ENCODE data around the gene POLR3G.
A peak's percentile ranks its signal among the peaks of the same experiment; 100 is the strongest.

Gene POLR3G

DNA sequence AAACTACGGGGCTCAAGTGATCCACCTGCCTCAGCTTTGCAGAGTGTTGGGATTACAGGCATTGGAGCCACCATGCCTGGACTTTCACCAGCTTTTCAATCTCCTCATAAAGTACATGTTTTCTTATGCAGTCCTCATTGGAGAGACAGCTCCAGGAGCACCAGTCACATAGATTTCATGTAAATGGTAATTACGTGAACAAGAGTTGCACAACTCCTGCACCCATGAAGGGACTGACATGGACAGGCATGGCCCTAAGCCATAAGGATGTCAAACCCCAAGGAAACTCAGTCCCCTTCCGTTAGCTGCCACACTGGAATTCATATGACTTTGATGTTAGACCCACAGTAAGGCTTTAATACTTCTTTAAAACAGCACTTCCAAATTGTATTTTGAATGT is 76.3 kb downstream of the POLR3G start:
- DNase-seq (ENCODE audit: low read depth in 2 of 2), result no peak

DNA sequence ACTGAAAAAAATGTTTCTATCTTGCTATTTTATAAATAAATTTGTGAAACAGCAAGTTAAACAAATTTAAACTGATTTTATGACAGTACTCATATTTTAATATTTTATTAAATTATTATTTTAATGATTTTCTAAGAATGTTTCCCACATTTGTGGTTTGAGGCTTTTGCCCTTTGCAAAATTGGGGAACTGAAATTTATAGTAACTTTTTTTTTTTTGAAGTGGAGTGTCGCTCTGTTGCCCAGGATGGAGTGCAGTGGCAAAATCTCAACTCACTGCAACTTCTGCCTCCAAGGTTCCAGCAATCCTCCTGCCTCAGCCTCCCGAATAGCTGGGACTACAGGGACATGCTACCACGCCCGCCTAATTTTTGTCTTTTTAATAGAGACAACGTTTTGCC is 76.7 kb downstream of the POLR3G start:
- DNase-seq (ENCODE audit: low read depth in 2 of 2), result no peak

DNA sequence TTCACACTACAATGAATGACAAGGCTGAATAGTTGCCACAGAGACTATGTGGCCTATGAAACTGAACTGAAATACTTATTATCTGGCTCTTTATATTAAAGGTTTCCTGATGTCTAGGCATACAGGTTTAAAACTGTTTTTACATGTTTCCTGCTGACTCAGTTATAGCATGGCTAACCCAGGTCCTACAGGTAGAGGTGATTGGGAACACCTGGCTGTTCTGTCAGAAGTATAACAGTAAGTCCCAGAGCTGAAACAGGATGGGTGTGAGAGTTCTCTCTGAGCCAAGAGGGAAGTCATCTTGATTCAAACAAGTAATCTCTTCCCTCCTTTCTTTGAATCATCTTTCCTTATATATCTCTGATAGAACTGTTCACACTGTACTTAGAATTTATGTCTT is 79.0 kb downstream of the POLR3G start:
- DNase-seq (ENCODE audit: low read depth in 2 of 2), result no peak

DNA sequence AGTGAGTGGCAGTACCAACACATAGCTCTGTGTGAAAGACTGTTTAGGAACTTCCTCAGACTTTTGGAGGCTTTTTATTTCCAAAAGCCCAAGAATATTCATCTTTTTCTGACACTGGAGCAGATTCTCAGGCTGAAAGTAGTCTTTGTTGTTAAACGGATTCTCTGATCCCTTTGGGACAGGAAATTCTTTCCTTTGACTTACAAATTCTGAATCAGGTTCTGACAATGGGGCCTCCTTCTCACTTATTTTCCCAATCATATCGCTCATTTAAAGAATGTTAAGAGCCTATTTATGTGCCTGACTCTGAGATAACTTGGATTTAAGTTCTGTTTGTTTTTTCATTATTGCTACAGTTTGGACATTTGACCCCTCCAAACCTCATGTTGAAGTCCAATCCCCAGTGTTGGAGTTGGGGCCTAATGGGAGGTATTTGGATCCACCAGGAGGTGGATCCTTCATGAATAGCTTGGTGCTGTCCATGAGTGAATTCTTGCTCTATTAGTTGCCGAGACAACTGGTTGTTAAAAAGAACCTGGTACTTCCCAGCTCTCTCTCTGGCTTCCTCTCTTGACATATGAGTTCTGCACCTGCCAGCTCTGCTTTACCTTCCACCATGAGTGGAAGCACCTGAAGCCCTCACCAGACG is 79.8 kb downstream of the POLR3G start:
- no peak for DNase-seq (ENCODE audit: low read depth in 2 of 2)

DNA sequence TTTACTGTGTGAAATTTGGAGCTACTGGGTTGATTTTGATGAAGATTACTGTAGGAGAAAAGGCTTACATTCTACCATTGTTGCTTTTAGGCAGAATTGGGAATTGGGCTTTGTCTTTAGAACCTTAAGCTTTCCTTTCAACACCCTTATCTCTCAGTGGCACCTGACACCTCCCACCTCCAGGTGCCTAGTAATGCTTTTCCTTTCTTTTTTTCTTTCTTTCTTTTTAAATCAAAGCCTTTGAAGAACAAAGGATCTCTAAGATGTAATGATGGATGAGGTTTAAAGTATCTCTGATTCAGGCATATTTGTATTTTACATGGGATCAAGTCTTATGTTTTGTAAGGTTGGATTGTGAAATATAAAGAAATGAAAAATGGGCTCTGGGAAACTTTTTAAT is 81.0 kb downstream of the POLR3G start:
- DNase-seq (ENCODE audit: low read depth in 2 of 2), result no peak

DNA sequence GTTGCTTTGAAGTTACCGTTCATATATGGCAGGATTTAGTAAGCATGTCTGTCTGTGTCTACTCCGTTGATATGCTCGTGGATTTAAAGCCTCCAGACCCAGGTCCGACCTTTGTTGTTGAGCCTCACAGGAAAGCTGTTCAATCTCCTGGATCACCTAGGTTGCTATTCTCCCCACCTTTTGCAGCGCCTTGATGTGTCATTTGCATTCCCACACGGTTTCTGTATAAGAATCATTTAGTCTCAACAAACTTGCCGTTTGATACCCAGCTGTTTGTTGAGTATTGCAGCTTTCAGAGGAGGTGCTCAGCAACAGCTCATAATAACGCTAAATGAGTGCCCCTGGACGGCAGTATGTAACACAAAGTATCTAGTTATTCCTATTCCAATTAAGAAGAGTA is 82.7 kb downstream of the POLR3G start:
- DNase-seq (ENCODE audit: low read depth in 2 of 2), result no peak

DNA sequence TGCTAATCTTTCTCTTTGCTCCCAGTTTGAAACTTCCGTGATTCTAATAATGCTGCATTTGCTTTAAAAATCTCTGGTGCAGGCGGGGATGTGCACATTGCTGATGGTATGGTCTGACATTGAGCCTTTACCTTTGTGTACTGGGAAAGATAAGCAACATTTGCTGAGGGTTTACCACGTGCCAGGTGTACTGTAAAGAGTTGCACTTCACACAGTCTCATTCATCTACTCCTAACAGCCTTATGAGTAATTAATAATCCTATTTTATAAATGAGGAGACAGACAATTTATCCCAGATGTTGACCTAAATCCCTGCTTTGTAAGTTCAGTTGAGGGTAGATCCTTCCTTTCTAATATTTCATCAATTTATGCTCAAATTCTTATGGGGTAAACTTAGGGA is 83.2 kb downstream of the POLR3G start:
- DNase-seq (ENCODE audit: low read depth in 2 of 2), result no peak

DNA sequence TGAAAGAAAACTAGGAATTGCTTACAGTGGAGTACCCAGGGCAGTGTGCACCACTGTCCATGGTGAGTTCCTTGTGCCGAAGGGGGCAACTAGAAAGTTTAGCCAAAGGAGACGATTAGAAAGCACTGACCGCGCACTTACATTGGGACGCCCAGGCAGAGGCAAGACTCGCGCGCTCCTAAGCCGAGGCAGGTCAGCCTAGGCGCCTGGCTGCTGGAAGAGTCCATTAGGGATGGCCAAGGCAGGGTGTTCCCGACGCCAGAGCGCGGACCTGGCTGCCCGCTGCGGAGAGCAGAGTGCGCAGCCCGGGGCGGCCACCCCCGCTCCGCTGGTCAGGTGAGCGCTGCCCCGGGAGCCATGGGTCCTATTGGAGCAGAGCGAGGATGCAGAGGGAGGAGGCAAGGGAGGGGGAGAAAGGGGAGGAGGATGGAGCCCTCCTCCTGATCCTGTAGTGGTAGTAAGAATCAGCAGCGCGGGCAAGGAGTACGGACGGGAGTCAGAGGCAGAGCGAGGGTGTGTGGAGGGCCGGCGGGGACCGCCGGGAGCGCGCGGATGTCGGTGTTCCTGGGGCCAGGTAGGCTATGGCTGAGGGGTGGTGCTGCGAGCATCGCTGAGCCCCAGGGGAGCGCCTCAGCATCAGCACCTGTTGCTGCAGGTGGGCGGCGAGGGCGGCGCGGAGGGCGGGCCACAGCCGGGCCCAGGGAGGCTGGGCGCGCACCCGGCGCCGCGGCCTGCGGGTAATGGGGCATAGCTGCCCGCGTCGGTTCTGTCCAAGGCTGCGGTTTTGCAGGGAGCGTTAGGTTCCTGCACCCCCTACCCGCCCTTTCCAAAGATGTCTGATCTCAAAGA is 83.9 kb downstream of the POLR3G start, which contains the start of gene ADGRV1:
Gene ADGRV1 (plus strand): TSS at position 454 of the 849 bp plus-strand sequence. CDS start 99 bp downstream, at position 553.
- peak in 1 of 2 donors; percentile 0 for DNase-seq (ENCODE audit: low read depth in 2 of 2)

DNA sequence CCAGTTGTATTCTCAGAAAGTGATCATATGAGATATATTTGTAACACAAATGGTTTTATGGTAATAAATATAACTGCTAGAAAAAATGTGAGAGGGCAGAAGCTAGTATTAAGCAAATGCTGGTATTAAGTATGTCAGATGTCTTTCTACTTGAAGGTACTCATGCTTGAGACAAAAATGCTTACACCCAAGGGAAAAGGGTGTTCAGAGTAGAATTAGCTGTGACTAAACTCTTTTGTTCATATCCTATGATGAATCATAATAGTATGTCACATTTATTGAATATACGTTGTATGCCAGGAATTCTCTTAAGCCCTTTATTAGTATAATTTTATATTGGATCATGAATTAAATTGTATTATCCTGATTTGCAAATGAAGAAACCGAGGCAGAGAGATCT is 86.1 kb downstream of the POLR3G start:
- no peak for DNase-seq (ENCODE audit: low read depth in 2 of 2)

DNA sequence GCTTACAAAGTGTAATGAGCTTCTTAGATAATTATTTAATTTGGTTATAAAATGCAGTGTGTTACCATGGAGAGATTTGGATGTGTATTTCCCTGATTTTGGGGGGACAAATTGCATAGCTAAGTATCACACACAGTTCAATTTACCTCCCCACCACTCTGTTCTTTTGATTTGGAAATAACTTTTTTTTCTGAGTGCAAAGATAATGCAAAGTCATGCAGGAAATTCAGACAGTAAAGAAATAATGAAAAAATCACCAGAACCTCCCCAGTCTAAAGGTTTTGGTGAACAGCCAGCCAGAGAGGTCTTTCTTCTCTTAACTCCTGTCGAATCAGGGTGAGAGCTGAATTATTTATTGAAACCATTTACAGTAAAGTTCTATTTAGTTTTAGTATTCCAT is 87.1 kb downstream of the POLR3G start:
- DNase-seq (ENCODE audit: low read depth in 2 of 2), result no peak

DNA sequence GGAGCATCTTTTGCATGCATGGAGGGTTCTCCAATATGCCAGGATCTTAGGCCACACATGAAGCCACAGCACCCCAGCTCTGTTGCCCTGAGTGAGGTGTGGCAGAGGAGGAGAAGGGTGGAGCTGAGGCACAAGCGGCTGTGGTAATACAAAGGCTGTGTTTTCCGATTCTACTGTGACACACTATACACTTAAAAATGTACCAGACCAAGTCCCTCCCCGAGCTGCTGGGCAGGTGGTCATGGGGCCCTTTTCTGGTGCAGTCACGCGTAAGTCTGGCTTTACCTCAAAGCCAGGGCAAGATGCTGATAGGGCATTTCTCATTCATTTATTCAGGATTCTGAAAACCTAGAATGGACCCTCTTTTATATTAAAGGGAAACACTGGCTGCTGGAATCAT is 87.7 kb downstream of the POLR3G start:
- no peak for DNase-seq (ENCODE audit: low read depth in 2 of 2)

DNA sequence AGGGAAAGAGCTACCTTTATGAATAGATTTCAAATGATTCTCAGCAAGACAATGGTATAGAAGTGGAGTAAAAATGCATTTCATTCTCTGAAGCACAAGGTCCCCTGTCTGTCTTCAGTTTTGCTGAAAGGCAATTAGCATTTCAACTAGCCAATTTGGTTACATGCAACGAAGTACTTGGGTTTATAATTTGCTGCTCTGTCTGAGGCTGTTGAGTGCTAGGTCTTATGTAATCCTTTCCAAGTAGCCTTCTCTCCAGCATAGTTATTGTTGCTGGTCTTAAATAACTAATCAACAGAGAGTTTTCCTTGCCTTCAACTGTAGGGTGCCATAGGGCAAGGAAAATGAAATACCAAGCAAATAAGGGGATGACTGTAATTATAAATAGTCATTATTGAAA is 88.4 kb downstream of the POLR3G start:
- no peak for DNase-seq (ENCODE audit: low read depth in 2 of 2)
